Spleen (tissue), 11 donors: ENCODE measurements around the gene CRIP1. TPM values are rescaled to one million over a fixed set of nuclear protein-coding genes. Genes with fewer than 3 reads are reported as not detected.

Experiments used
- DNase-seq: peaks from one replicate; pipeline ENCODE4 v3.0.0-alpha.2; 2020
- H3K27ac ChIP-seq, 8 donors: fragments of 200-600 bp; sonication (generic) in 7 of 8; 1 replicate in 4 of 8; 2 replicates in 4 of 8; pipeline versions ENCODE4 v1.5.0 to v1.8.0; 2016 to 2021; ENCODE audit warnings: inconsistent platforms in 4 of 8, mild to moderate bottlenecking in 4 of 8, moderate library complexity in 1 of 8
- H3K27me3 ChIP-seq, 7 donors: fragments of 200-600 bp; sonication (generic) in 6 of 7; replicated peaks in 1 of 7; 1 replicate in 4 of 7; 2 replicates in 3 of 7; pipeline versions ENCODE4 v1.5.0 to v1.8.0; 2016 to 2021; ENCODE audit warnings: inconsistent platforms in 3 of 7, mild to moderate bottlenecking in 1 of 7
- H3K36me3 ChIP-seq, 6 donors: fragments of 200-600 bp; sonication (generic) in 5 of 6; 1 replicate in 4 of 6; 2 replicates in 2 of 6; pipeline versions ENCODE4 v1.5.0 to v1.8.0; 2016 to 2021; ENCODE audit warnings: inconsistent platforms in 2 of 6
- H3K4me1 ChIP-seq, 6 donors: fragments of 200-600 bp; sonication (generic) in 5 of 6; 1 replicate in 3 of 6; 2 replicates in 3 of 6; pipeline versions ENCODE4 v1.5.0 to v1.8.0; 2016 to 2021; ENCODE audit warnings: inconsistent platforms in 3 of 6
- H3K4me3 ChIP-seq, 8 donors: fragments of 200-600 bp; sonication (generic) in 7 of 8; 1 replicate in 4 of 8; 2 replicates in 4 of 8; pipeline versions ENCODE4 v1.5.0 to v1.8.0; 2016 to 2021; ENCODE audit warnings: inconsistent platforms in 4 of 8, mild to moderate bottlenecking in 4 of 8, moderate library complexity in 2 of 8
- H3K9me3 ChIP-seq, 8 donors: fragments of 200-600 bp; sonication (generic) in 7 of 8; 1 replicate in 4 of 8; 2 replicates in 4 of 8; pipeline versions ENCODE4 v1.5.0 to v1.8.0; 2016 to 2021; ENCODE audit warnings: inconsistent platforms in 4 of 8
- POLR2A ChIP-seq, 3 donors: fragments of 450-650 bp; IDR thresholded peaks; one replicate each; pipeline ENCODE4 v1.5.1; 2017; ENCODE audit warnings: antibody characterized with exemption in 3 of 3, mild to moderate bottlenecking in 1 of 3
- POLR2AphosphoS5 ChIP-seq, 3 donors: sonication (generic); formaldehyde crosslinking; IDR thresholded peaks; one replicate each; pipeline ENCODE4 v1.5.1; 2017; ENCODE audit warnings: antibody characterized with exemption in 3 of 3
- WGBS, 5 donors: extraction: QIAGEN DNeasy Blood & Tissue Kit in 3 of 5; methylation state at CpG; one replicate each; pipeline versions ENCODE4 v1.1.5 to v1.1.7; 2013 to 2018; 5-methylcytosine and 5-hydroxymethylcytosine counted together
- intact Hi-C: fragments of 100-400 bp; cut with DNase I; formaldehyde crosslinking; loops from one replicate; pipeline ENCODE4 v1.15.0; 2023; ENCODE audit warnings: low total_unique reads
- polyA plus RNA-seq, 3 donors: library from polyadenylated mRNA; stranded (reverse); fragments of 200-250 nt; gene quantifications; one replicate each; pipeline ENCODE4 v1.2.1, GENCODE V29; 2013
- total RNA-seq, 7 donors: library from RNA; depleted of rRNA in 3 of 7; stranded (reverse); fragments of >200 nt in 3 of 7; fragmentation: NEBNext Ultra II Directional in 4 of 7; extraction: Animal tissue kit (Norgen Biotek cat#: 25700) in 4 of 7; gene quantifications; one replicate each; pipeline versions ENCODE4 v1.1.0 to v1.2.1, GENCODE V29; 2016 to 2021
- TF ChIP-seq, protein P1 (sequence below), 11 experiments: fragments of 200-600 bp in 7 of 11; fragments of 450-650 bp in 4 of 11; sonication (generic) in 4 of 11; IDR thresholded peaks in 8 of 11; conservative IDR thresholded peaks in 3 of 11; 1 replicate in 7 of 11; 2 replicates in 4 of 11; pipeline versions ENCODE4 v1.4.0 to v1.8.0; 2016 to 2021; ENCODE audit warnings: antibody characterized with exemption in 11 of 11, inconsistent platforms in 4 of 11, mild to moderate bottlenecking in 1 of 11
- donor health status: healthy with polysubstance abuse.
- donor health status: DM: no; HTN: no; CAD: no; lungs with moderate emphysema.
- donor health status: DM: no; HTN: no; CAD: no.
- donor health status: Bipolar disorder and iron deficiency.
- donor health status: healthy.
- donor health status: DM: no; HTN: no; CAD: no.
- donor health status: DM: yes; HTN: yes; CAD: no.

The CRIP1 gene
- total and polyA plus RNA-seq, 10 donors = 20.5 to 349 (median 65.3) TPM

DNA sequence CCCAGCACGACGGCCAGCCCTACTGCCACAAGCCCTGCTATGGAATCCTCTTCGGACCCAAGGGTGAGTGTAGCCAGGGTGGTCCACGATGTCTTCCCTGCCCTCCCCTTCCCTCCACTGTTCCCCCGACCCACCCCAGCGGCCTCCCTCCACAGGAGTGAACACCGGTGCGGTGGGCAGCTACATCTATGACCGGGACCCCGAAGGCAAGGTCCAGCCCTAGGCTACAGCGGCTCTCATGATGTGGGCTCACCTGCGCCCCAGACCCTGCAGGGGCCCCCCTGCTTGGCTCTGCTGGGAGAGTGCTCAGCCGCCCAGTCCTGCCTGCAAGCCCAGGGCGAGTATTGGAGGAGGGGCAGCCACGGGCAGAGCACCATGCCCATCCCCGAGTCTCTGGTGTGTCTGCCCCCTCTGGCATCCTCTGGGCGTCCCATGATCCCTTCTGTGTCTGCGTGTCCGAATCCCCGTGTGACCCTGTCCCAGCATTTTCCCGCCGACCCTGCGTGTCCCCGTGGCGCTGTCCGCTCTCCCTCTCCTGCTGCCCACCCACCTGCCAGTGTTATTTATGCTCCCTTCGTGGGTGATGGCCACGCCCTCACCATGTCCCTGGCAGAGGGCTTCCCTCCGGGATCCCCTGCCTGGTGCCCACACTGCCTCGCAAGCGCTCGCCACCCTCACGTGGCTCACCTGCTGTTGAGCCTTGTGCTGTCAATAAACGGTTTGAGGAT lies 7.1 kb upstream of the CRIP1 start:
- Histone ChIP-seq H3K27ac (peak overlapping the region in 6 of 8 donors; percentile 80 to 95 (median 90)), H3K27me3 (peaks cover 0 to 65% (median 35%) of the 10 kb centered on the region in 7 donors), H3K9me3 (no peaks in the 10 kb centered on the region), H3K36me3 (peaks cover 0 to 21% (median 5%) of the 10 kb centered on the region in 6 donors), H3K4me1 (peaks cover 35 to 98% (median 89%) of the 10 kb centered on the region in 6 donors), H3K4me3 (no peak overlapping the region)
- DNase-seq = no peak
- TF ChIP-seq POLR2AphosphoS5 (IDR thresholded peaks at IDR 0.05) (peak in 1 of 3 donors; percentile 32), POLR2A (IDR thresholded peaks at IDR 0.05) (no peak)
- TF ChIP-seq, protein P1, sequence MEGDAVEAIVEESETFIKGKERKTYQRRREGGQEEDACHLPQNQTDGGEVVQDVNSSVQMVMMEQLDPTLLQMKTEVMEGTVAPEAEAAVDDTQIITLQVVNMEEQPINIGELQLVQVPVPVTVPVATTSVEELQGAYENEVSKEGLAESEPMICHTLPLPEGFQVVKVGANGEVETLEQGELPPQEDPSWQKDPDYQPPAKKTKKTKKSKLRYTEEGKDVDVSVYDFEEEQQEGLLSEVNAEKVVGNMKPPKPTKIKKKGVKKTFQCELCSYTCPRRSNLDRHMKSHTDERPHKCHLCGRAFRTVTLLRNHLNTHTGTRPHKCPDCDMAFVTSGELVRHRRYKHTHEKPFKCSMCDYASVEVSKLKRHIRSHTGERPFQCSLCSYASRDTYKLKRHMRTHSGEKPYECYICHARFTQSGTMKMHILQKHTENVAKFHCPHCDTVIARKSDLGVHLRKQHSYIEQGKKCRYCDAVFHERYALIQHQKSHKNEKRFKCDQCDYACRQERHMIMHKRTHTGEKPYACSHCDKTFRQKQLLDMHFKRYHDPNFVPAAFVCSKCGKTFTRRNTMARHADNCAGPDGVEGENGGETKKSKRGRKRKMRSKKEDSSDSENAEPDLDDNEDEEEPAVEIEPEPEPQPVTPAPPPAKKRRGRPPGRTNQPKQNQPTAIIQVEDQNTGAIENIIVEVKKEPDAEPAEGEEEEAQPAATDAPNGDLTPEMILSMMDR (IDR thresholded peaks at IDR 0.05 in 8 of 11, conservative IDR thresholded peaks at IDR 0.05 in 3 of 11) = no peak
- intact Hi-C loops = no loop called here
- WGBS, 5 donors = 46 to 67% (median 54%) methylated on average over 22 to 34 of the region's 34 CpGs

DNA sequence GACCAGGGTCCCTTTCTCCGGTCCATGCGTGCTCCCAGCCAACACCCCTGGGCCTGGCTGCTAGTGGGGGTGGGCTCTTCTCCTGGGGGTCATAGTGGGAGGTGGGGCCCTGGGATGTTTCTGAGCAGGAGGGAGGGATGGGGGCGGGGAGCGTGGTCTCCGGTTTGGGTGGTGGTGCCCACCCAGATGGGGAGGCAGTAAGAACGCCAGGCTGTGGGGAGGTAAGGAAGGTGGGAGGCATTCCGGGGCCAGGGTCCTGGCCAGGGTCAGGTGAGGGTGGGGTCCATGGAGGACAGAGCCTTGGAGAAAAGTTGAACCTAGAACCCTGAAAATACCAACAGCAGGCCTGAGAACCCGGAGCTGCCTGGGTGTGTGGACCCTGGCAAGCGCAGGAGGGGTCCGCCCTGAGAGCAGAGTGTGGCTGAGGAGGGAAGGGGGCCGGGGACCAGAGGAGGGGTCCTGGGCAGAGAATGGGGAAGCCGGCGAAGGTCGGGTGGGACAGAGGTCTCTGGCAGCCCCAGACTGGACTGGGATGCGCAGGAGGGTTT lies 6.4 kb upstream of the CRIP1 start:
- intact Hi-C loops = no loop called here
- peak overlapping the region in 1 of 8 donors; percentile 66 for H3K4me3 ChIP-seq
- H3K27ac ChIP-seq = peak overlapping the region in 7 of 8 donors; percentile 80 to 95 (median 89)
- H3K9me3 ChIP-seq = no peaks in the 10 kb centered on the region
- peaks cover 0 to 21% (median 5%) of the 10 kb centered on the region in 6 donors for H3K36me3 ChIP-seq
- H3K27me3 ChIP-seq = peaks cover 0 to 65% (median 28%) of the 10 kb centered on the region in 7 donors
- no peak for TF ChIP-seq POLR2A (IDR thresholded peaks at IDR 0.05)
- TF ChIP-seq, protein P1 (IDR thresholded peaks at IDR 0.05 in 8 of 11, conservative IDR thresholded peaks at IDR 0.05 in 3 of 11) = no peak
- no peak for TF ChIP-seq POLR2AphosphoS5 (IDR thresholded peaks at IDR 0.05)
- peaks cover 36 to 99% (median 90%) of the 10 kb centered on the region in 6 donors for H3K4me1 ChIP-seq
- DNase-seq = no peak
- 51 to 62% (median 57%) methylated on average over 15 of the region's 15 CpGs for WGBS, 5 donors

DNA sequence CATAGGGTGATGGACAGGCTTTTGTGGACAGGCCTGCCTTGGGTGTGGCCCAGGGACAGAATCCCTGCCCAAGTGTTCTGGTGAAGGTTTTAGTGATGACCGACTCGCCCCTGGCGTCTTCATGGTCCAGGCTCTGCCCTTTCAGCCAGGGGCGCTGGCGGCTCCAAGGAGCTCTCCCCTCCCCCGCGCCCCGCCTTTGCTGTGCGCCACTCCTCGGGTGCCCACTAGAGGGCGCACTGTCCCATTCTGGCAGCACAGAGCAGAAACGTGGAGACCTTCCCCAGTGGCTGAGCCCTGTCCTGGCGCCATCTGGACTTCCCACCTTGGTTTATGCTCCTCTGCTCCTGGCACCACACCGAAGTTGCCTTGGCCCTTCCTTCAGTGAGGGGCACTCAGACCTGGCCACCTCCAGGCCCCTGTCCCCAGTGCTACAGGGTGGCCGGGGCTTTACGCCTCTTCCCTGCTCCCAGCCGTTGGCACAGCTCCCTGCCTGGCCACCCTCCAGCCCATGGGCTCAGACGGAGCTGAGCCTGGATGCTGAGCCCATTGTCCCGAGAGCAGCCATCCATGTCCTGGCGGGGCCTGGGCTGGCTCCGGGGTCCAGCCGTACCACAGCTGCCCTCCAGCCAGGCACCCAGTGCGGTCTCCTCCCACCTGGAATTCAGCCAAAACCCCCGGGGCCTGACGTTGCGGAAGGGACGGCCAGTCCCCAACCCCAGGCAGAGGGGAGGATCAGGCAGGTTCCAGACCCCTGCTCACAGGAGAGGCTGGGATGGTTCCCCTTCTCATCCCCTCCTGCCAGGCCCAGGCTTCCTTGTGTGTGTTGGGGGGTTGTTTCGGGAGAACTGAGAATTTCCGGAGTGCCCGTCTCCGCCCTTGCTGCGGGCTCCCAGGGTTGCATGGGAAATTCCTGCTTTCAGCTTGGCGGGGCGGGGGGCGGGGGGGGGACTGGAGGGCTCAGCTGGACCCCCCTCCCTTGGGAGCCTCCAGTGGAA lies 5.6 kb upstream of the CRIP1 start:
- intact Hi-C loops = no loop called here
- peaks cover 0 to 21% (median 5%) of the 10 kb centered on the region in 6 donors for H3K36me3 ChIP-seq
- peak; percentile 96 for DNase-seq
- H3K27ac ChIP-seq = peak overlapping the region; percentile 70 to 95 (median 88)
- peak overlapping the region; percentile 17 to 66 (median 32) for H3K4me3 ChIP-seq
- TF ChIP-seq POLR2A (IDR thresholded peaks at IDR 0.05) (no peak), POLR2AphosphoS5 (IDR thresholded peaks at IDR 0.05) (peak; percentile 77 to 82 (median 80))
- TF ChIP-seq, protein P1 (IDR thresholded peaks at IDR 0.05 in 8 of 11, conservative IDR thresholded peaks at IDR 0.05 in 3 of 11) = peak; percentile 98 to 100 (median 99)
- no peaks in the 10 kb centered on the region for H3K9me3 ChIP-seq
- WGBS, 5 donors = 0 to 2% (median 1%) methylated on average over 19 to 35 of the region's 35 CpGs
- H3K4me1 ChIP-seq = peaks cover 43 to 99% (median 90%) of the 10 kb centered on the region in 6 donors
- peaks cover 0 to 65% (median 20%) of the 10 kb centered on the region in 7 donors for H3K27me3 ChIP-seq
